ENCODE measurements around the gene ZC3H6. TPM values are rescaled to one million over a fixed set of nuclear protein-coding genes. Genes with fewer than 3 reads are reported as not detected.

ZC3H6 gene
- total RNA-seq, 3 donors from 2014 or later: 8.8 to 20.3 (median 10.9) TPM

- intact Hi-C loops (cut with DNase I, micrococcal nuclease): loop anchor here in 1 of 2 donors (10.0 kb wide), 1 partner anchor 201 kb away; the partner anchor contains the start of gene TMEM87B
- ATAC-seq (no peak), DNase-seq (no peak)
- no peak for TF ChIP-seq CTCF (IDR thresholded peaks at IDR 0.05)
- no peak overlapping the region for H3K4me3 ChIP-seq
- H3K4me1 ChIP-seq (ENCODE audit: low read depth): peaks cover 6% of the 10 kb centered on the region
- H3K36me3 ChIP-seq (ENCODE audit: low read depth): no peaks in the 10 kb centered on the region
- no peaks in the 10 kb centered on the region for H3K9me3 ChIP-seq
Observed at GRCh38 chr2:112255875-112256274, 19.5 kb upstream of the ZC3H6 start.

GRCh38 chr2:112256654-112257053 is 18.7 kb upstream of the ZC3H6 start:
- Histone ChIP-seq H3K9me3 (no peaks in the 10 kb centered on the region), H3K4me3 (no peak overlapping the region), H3K4me1 (ENCODE audit: low read depth) (peaks cover 6% of the 10 kb centered on the region), H3K36me3 (ENCODE audit: low read depth) (no peaks in the 10 kb centered on the region)
- no peak for DNase-seq
- intact Hi-C loops (cut with DNase I, micrococcal nuclease): loop anchor here in 1 of 2 donors (10.0 kb wide), 1 partner anchor 202 kb away; the partner anchor contains the start of gene TMEM87B
- no peak for TF ChIP-seq CTCF (IDR thresholded peaks at IDR 0.05)
- ATAC-seq: no peak

GRCh38 chr2:112257575-112257974 is 17.8 kb upstream of the ZC3H6 start:
- DNase-seq: no peak
- no peak for TF ChIP-seq CTCF (IDR thresholded peaks at IDR 0.05)
- no peaks in the 10 kb centered on the region for H3K36me3 ChIP-seq (ENCODE audit: low read depth)
- H3K4me1 ChIP-seq (ENCODE audit: low read depth): peaks cover 6% of the 10 kb centered on the region
- H3K9me3 ChIP-seq: no peaks in the 10 kb centered on the region
- intact Hi-C loops (cut with DNase I, micrococcal nuclease): loop anchor here in 1 of 2 donors (10.0 kb wide), 1 partner anchor 203 kb away; the partner anchor contains the start of gene TMEM87B
- no peak overlapping the region for H3K4me3 ChIP-seq
- ATAC-seq: no peak

GRCh38 chr2:112259509-112260294 is 15.7 kb upstream of the ZC3H6 start:
- Histone ChIP-seq H3K4me3 (no peak overlapping the region), H3K36me3 (ENCODE audit: low read depth) (no peaks in the 10 kb centered on the region), H3K9me3 (no peaks in the 10 kb centered on the region), H3K4me1 (ENCODE audit: low read depth) (no peaks in the 10 kb centered on the region)
- intact Hi-C loops (cut with DNase I, micrococcal nuclease): loop anchor here in 1 of 2 donors (10.0 kb wide), 1 partner anchor 205 kb away; the partner anchor contains the start of gene TMEM87B
- TF ChIP-seq CTCF (IDR thresholded peaks at IDR 0.05): peak; percentile 95
- DNase-seq (peak; percentile 78 to 90 (median 80)), ATAC-seq (peak; percentile 68)

- Histone ChIP-seq H3K9me3 (no peaks in the 10 kb centered on the region), H3K4me3 (no peak overlapping the region), H3K36me3 (ENCODE audit: low read depth) (no peaks in the 10 kb centered on the region), H3K4me1 (ENCODE audit: low read depth) (no peaks in the 10 kb centered on the region)
- TF ChIP-seq CTCF (IDR thresholded peaks at IDR 0.05): no peak
- DNase-seq: no peak
- intact Hi-C loops (cut with DNase I, micrococcal nuclease): no loop called here
- no peak for ATAC-seq
Observed at GRCh38 chr2:112260295-112260625, 15.1 kb upstream of the ZC3H6 start.

Data from mucosa of descending colon (tissue), 3 donors.